Tibial artery (tissue), 4 donors: ENCODE measurements around the gene EDN3.

ENCODE experiments used
- DNase-seq, 2 donors: peaks; one replicate each; pipeline ENCODE4 v3.0.0-alpha.2; 2019
- H3K27ac ChIP-seq, 2 donors: fragments of 200-600 bp; sonication (generic) in 1 of 2; 1 replicate in 1 of 2; 2 replicates in 1 of 2; pipeline ENCODE4 v1.5.1; 2018 to 2019; ENCODE audit warnings: mild to moderate bottlenecking in 1 of 2
- H3K27me3 ChIP-seq, 2 donors: fragments of 200-600 bp; sonication (generic) in 1 of 2; one replicate each; pipeline versions ENCODE4 v1.5.1 to v1.6.0; 2016 to 2019
- H3K36me3 ChIP-seq, 3 donors: fragments of 200-600 bp; sonication (generic) in 2 of 3; one replicate each; pipeline ENCODE4 v1.5.1; 2016 to 2019; ENCODE audit warnings: mild to moderate bottlenecking in 2 of 3
- H3K4me1 ChIP-seq, 4 donors: fragments of 200-600 bp; sonication (generic) in 2 of 4; 1 replicate in 3 of 4; 2 replicates in 1 of 4; pipeline ENCODE4 v1.5.1; 2016 to 2019
- H3K4me3 ChIP-seq, 2 donors: fragments of 200-600 bp; sonication (generic) in 1 of 2; 1 replicate in 1 of 2; 2 replicates in 1 of 2; pipeline ENCODE4 v1.5.1; 2018 to 2019; ENCODE audit warnings: mild to moderate bottlenecking in 2 of 2
- H3K9me3 ChIP-seq, 3 donors: fragments of 200-600 bp; sonication (generic) in 1 of 3; one replicate each; pipeline ENCODE4 v1.5.1; 2016 to 2019
- intact Hi-C: fragments of 100-400 bp; cut with DNase I; formaldehyde crosslinking; loops from one replicate; pipeline ENCODE4 v1.15.0; 2023; ENCODE audit warnings: low total_unique reads
- TF ChIP-seq, protein P1 (sequence below), 2 experiments: fragments of 200-600 bp in 1 of 2; fragments of 450-650 bp in 1 of 2; IDR thresholded peaks; one replicate each; pipeline ENCODE4 v1.5.1; 2017 to 2019; ENCODE audit warnings: antibody characterized with exemption in 2 of 2, mild to moderate bottlenecking in 1 of 2, moderate library complexity in 1 of 2

Gene EDN3

DNA sequence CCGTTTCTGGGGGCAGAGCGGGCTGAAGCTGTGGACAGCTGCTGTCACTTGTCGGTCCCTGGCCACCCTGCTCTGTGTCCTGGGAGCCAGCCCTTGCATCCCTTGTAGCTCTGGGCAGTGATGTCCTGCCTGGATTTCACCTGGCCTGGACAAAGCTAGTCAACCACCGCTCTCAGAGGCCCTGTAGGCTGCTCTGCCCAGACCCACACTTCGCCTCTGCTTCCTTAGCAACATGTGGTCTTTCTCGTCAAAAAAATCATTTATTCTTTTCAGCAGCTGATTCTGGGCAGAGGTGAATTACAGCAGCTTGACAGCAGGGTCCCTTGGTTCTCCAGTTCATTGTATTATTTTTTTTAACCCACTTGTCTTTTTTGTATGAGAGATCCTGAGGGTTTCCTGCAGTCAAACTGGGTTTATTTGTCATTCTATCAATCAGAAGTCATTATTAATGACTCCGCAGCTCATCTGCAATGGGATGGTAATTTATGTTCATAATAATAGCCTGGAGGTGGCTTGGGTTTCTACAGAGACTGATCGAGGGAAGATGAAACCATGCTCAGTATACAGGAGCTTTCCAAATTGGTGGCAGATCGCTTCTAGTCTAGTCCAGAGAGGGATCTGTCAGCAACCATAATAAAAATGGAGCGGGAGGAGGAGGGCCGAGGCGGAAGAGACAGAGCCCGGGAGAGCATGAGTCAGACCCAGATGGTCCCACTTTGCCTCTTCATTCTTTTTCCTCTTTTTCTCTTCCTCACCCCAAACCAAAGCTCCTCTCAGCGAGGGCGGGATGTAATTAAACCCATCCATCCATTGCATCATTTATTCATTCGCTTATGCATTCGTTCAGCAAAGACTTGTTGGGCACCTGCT, 22.4 kb downstream of the EDN3 start:
- H3K27me3 ChIP-seq: peaks cover 0 to 2% of the 10 kb centered on the region in 2 donors
- H3K27ac ChIP-seq: no peak overlapping the region
- H3K4me1 ChIP-seq: no peaks in the 10 kb centered on the region
- DNase-seq: no peak
- H3K4me3 ChIP-seq: no peak overlapping the region
- TF ChIP-seq, protein P1, sequence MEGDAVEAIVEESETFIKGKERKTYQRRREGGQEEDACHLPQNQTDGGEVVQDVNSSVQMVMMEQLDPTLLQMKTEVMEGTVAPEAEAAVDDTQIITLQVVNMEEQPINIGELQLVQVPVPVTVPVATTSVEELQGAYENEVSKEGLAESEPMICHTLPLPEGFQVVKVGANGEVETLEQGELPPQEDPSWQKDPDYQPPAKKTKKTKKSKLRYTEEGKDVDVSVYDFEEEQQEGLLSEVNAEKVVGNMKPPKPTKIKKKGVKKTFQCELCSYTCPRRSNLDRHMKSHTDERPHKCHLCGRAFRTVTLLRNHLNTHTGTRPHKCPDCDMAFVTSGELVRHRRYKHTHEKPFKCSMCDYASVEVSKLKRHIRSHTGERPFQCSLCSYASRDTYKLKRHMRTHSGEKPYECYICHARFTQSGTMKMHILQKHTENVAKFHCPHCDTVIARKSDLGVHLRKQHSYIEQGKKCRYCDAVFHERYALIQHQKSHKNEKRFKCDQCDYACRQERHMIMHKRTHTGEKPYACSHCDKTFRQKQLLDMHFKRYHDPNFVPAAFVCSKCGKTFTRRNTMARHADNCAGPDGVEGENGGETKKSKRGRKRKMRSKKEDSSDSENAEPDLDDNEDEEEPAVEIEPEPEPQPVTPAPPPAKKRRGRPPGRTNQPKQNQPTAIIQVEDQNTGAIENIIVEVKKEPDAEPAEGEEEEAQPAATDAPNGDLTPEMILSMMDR (IDR thresholded peaks at IDR 0.05): no peak
- no peaks in the 10 kb centered on the region for H3K36me3 ChIP-seq
- intact Hi-C loops: no loop called here
- H3K9me3 ChIP-seq: no peaks in the 10 kb centered on the region

DNA sequence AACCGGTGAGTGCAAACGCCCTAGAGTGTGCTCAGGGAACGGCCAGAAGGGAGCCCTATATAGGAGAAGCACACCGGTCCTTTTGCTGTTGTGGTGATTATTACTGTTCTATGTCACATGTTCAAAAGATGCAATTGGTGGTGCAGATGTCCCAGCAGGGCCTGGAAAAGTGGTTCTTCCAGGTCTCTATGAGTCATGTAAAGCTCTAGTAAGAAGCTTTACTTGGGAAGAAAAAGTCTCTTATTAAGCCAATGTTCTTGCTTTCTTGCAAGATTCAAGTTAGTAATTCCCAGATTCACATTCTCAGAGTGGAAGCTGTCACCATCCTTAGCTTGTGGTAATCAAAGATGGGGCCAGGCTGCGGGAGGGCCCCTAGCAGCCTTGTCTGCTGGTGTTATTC, 23.3 kb downstream of the EDN3 start:
- Histone ChIP-seq H3K36me3 (no peaks in the 10 kb centered on the region), H3K4me1 (no peaks in the 10 kb centered on the region), H3K4me3 (no peak overlapping the region), H3K27ac (no peak overlapping the region), H3K27me3 (no peaks in the 10 kb centered on the region), H3K9me3 (no peaks in the 10 kb centered on the region)
- TF ChIP-seq, protein P1 (IDR thresholded peaks at IDR 0.05): no peak
- no peak for DNase-seq
- intact Hi-C loops: no loop called here

DNA sequence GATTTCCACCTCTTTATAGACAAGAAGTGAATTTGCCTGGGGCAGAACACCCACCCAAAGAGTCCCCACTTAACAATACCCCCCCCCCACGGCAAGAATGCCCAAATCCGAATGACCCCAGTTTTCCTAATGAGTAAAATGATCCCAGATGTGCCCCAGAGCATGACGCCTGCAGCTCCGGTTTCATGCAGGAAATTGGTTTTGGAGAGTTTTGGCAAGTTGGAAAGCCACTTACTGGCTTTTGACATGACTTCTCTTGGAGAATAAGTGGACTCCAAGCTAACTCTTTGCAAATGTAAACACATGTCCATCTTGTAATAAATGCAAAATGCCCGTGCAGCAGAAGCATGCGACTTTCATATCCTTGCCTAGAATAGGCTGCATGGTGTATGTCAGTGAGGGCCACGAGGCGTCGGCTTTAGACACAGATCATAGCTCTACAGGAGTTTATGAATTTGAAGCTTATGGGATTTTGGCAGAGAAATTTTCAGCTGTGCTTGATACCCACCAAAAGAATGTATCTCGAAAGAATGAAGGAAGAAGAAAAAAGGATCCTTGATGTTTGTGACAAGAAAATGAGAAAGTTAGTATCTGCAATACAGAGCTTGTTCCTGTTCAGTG, 24.2 kb downstream of the EDN3 start:
- TF ChIP-seq, protein P1 (IDR thresholded peaks at IDR 0.05): no peak
- Histone ChIP-seq H3K9me3 (no peaks in the 10 kb centered on the region), H3K27me3 (peaks cover 0 to 2% of the 10 kb centered on the region in 2 donors), H3K36me3 (no peaks in the 10 kb centered on the region), H3K27ac (no peak overlapping the region), H3K4me3 (no peak overlapping the region), H3K4me1 (no peaks in the 10 kb centered on the region)
- DNase-seq: no peak
- intact Hi-C loops: no loop called here

DNA sequence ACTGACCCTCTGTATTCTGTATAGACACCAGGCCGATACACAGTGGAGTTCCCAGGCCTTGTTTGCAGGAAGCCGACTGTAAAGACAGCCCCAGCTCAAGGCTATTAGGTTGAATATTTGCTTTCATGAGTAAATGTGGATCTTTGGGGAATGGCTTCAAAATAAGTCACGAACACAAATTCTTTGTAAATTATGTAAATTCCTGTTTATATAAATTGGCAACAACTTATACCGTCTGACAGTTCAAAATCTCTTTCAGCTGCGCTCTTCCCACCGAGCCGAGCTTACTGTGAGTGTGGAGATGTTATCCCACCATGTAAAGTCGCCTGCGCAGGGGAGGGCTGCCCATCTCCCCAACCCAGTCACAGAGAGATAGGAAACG, 24.7 kb downstream of the EDN3 start:
- Histone ChIP-seq H3K27ac (no peak overlapping the region), H3K36me3 (no peaks in the 10 kb centered on the region), H3K4me3 (no peak overlapping the region), H3K27me3 (peaks cover 0 to 2% of the 10 kb centered on the region in 2 donors), H3K4me1 (no peaks in the 10 kb centered on the region), H3K9me3 (no peaks in the 10 kb centered on the region)
- no peak for DNase-seq
- intact Hi-C loops: no loop called here
- TF ChIP-seq, protein P1 (IDR thresholded peaks at IDR 0.05): no peak

DNA sequence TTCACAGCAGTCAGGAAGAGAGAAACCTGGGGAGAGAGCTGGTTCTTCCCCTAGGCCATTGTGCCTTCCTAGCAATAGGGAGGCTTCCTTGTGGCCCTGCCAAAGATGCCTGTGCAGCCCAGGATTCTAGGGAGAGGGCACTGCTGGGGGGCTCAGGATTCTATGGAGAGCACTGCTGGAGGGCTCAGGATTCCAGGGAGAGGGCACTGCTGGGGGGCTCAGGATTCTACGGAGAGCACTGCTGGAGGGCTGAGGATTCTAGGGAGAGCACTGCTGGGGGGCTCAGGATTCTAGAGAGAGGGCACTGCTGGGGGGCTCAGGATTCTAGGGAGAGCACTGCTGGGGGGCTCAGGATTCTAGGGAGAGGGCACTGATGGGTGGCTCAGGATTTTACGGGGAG, 25.8 kb downstream of the EDN3 start:
- Histone ChIP-seq H3K4me1 (no peaks in the 10 kb centered on the region), H3K27me3 (peaks cover 0 to 9% of the 10 kb centered on the region in 2 donors), H3K4me3 (no peak overlapping the region), H3K27ac (no peak overlapping the region), H3K36me3 (no peaks in the 10 kb centered on the region), H3K9me3 (no peaks in the 10 kb centered on the region)
- no peak for DNase-seq
- TF ChIP-seq, protein P1 (IDR thresholded peaks at IDR 0.05): no peak
- intact Hi-C loops: no loop called here
